GM18505 (cell line): ENCODE data around the gene ZNF503.

ENCODE experiments used
- ATAC-seq: cut with Tn5 transposase; IDR thresholded peaks from one replicate; pipeline ENCODE4 v1.9.1; 2021; ENCODE audit not compliant: unreplicated experiment
- POLR2A ChIP-seq: IDR thresholded peaks from 4 replicates; pipeline ENCODE4 v1.6.1; 2011; ENCODE audit warnings: borderline replicate concordance; ENCODE audit not compliant: insufficient read depth, insufficient read length; ENCODE audit errors: extremely low read depth

The ZNF503 gene

GRCh38 chr10:75407224-75407712, 5.7 kb upstream of the ZNF503 start:
- no peak for TF ChIP-seq POLR2A
- no peak for ATAC-seq

DNA sequence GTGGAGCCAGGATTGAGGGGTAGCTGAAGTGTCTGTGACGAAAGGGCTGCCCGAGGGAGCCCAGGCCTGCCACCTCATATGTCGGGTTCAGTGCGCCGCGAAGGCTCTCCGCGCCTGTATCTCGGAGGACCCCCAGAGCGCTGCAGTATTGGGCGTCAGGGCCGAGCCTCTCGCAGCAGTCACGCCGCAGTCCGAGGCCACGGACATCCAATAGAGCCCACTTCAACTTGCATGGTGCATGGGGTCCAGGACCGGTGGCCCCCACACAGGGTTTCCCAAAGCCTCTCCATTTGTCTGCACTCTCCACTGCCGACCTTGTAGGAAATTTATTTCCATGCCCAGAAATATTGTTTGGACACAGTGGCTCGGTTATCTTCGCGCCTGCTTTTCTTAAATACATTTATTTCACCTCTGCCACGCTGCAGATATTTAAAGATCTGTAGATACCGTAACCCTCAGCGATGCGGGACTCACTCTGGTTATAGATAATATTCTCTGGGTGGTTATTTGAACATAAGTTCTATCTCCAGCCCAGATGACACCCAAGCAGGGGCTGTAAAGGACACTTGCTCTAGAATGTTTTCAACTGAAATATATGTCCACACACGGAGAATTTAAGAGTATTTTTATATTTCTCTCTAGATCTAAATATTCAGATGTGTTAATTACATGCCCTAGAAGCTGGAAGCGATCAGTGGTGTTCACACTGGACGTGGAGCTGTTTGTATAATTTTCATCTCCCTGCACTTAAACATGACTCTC, 5.1 kb upstream of the ZNF503 start:
- no peak for TF ChIP-seq POLR2A
- ATAC-seq = no peak

DNA sequence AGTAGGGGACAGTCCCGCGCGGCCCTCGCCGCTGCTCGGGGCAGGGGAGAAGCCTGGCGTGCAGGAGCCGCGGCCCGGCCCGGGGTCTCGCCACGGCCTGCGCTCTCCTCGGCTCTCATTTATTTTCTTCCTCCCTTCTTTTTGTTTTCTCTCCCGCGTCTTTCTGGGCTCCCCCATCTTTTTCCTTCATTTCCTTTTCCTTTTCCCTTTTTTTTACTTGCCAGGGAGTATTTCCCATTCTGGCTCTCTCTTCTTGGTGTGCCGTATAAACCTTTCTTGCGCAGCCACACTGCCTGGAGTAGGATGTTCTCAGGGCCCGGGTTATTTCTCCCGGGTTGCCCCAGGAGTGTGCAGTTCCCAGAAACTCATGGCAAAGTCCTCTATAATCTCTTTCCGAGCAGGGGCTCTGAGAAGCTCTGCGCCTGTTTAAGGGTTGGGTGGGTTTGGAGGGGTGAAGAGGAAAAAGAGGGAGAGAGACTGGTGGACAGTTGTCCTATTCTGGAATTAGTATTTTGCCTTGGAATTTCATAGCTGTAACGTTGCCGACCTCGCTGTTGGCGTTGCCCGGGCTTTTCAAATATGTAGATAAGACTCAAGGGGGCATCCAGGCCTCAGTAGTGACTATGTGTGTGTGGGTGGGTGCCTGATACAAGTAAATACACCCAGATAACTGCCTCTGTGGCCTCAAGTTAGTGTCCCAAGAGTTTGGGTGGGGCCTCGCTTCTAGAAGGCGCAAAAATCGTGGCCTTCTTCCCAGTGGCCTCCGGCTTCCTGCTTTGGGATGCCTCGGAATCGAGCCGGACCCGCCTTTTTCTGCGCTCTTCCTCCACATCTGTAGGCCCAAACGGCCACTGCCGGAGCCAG, 4.3 kb upstream of the ZNF503 start:
- TF ChIP-seq POLR2A = no peak
- no peak for ATAC-seq

DNA sequence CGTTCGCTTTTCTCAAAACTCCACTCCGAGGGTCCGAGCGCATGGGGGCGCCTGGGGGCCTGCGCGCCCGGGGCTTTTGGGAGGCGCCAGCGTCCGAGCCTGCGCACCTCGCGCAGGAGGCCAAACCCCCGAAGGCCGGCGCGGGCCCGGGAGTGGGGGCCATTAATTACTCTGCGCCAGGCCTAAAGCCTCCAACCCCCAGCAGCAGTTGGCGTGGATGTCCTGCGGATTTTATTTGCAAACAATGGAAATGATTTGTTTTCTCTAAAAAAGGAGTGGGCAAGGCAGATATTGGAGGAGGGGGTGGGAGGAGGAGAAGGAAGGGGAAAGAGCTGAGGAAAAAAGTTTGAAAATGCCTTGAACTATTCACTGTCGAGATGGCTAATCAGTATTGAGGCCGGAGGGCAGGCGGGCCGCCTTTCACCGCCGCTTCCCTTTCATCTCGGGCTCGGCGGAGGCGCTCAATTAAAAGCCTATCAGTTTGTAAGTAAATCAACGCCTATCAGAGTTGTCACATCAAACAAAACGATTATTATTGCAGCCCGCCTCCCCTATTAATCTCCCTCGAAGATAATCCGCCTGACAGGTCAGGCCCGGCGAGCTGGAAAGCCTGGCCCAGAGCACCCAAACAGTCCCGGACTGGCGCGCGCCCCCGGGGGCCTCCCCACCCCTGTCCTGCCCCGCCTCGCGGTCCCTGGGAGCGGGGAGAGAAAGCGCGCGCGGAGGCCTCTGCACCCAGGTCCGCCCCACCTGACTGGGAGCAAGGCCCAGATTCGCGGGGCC, 3.4 kb upstream of the ZNF503 start:
- ATAC-seq = no peak

DNA sequence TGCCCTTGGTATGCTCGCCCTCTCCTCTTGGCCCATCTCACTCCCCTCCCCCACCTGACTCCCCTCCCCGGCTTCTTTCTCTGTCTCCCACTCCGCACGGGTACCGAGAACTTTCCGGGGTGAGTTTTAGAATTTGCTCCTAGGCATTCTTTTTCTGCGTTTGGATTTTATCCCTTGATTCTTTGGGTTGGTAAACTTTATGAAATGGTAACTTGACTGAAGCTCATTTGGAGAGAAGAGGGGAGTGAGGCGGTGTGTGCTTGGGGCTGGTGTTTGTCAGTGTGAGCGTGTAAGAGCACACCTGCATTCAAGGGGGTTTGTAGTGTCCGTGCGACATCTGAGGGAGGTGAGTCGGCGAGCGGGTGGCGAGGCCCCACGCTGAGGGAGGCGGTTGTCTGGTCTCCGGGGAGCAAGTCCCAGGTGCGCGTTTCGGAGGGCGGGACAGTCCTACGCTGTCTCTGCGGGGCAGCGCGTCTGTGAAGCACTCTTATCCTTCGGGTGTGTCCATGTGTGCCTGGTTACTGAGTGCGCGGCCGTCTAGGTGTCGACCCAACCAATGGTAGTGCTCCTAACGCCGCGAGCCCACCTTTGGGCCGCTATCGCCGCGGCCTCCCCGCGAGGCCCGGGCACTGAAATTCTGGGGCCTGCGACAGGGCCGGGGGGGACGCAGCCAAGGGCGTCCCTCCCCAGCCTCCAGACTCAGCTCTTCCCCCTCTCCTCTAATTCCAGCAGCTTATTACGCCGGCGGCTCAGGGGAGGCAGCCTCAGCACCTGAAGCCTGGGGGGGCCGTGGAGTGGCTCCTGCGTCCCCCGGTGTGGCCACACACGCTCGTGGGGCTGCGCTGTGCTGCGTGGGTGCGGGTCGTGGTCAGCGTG, 2.6 kb upstream of the ZNF503 start:
- TF ChIP-seq POLR2A = no peak
- ATAC-seq = no peak

More for the DNA sequence above, 3.4 kb upstream of the ZNF503 start:
- TF ChIP-seq POLR2A = no peak

- TF ChIP-seq POLR2A = no peak
- no peak for ATAC-seq
These were observed 1.8 kb upstream of the ZNF503 start for GRCh38 chr10:75403144-75403938.

DNA sequence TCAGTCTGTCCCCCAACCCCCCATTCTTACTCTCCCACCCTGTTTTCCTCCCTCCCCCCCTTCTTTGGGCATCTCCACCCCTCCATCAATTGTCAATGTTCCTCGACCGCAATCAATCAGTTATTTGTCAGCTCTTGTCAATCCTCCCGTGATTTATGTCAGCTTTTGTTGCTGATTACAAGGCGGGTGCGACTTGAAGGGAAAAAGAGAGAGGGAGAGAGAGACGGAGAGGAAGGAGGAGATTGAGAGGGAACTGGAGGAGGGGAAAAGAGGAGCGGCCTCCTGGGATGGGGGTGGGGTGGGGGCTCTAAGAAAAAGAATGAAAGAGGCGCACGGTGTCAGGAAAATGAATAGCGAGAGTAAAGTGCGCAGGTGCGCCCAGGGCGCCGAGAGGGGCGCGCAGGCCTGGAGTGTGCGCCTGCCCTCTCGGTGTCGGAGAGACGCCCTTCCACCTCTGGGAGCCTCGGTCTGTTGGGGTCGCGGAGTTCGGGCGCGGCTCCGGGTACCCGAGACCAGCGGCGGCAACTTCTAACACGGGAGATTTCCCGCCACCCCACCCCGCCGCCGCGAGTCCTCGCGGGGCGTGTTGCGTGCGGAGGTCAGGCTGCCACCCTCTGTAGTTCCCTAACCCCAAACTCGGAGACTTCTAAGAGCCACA, 1.1 kb upstream of the ZNF503 start:
- TF ChIP-seq POLR2A = no peak
- ATAC-seq = no peak

DNA sequence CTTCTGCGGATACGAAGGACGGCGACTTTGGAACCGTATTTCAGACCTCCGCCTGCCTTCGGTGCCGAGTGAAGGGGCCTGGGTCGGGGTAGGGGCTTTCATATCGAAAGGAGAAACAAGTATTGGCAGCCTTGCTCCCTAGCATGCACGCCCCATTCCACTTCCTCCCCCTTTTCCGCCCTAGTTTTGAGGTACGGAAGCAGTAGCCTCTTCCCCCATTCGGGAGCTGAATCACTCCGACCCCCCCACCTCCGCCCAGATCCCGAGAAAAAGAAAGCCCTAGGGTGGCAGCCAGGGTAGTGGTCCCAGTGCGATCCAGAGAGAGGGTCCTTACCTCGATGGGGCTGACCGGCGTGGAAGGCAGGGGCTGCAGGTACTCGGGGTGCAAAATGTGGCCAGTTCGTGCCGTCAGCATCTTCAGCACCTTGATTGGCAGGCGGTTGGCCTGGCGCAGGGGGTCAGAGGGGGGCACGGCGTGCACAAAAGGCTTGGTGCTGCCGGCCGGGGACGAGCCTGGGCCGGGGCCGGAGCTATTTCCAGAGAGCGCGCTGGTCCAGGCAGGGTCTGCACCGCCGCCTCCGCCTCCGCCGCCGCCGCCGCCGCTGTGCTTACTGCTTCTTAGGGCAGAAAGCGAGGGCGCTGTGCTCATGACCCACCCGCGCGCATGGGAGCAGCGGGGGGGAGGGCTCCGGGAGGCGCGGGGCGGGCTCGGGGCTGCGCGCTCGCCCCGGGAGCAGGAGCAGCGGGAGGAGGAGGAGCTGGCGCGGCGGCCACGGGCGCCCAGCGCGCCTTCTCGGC, 594 bp downstream of the ZNF503 start:
- peak; percentile 11 for ATAC-seq
- TF ChIP-seq POLR2A = no peak

DNA sequence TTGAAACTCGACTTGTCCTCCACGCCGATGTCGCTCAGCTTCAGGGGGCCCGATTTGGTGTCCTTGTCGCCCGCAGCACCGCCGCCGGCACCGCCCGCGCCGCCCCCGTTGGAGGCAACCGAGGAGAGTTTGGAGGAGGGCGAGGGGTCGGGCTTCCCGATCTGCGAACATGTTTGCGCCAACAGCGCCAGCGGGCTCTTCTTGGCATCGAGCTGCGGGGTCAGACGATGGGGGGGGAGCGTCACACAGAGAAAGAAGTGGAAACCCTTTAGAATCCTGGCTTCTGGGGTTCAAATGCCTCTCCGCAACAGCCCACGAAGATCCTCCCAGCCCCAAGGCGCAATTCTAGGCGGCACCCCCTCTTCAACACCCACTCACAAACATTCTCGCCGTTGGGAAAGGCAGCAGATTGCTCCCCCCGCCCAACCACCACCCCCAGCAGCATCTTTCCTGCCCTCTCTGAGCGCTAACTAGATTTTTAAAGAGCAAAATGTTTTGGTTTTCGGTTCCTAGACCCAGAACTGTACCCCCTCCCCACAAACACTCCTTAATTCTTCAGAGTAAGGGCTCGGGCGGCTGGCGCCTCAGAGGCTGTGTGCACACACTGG, 1.3 kb downstream of the ZNF503 start:
- no peak for ATAC-seq

More for the DNA sequence above, 1.3 kb downstream of the ZNF503 start:
- TF ChIP-seq POLR2A = no peak
